Measurements from ENCODE around the gene FLNC. TPM values are rescaled to one million over a fixed set of nuclear protein-coding genes. Genes with fewer than 3 reads are reported as not detected.
A peak's percentile ranks its signal among the peaks of the same experiment; 100 is the strongest.

FLNC gene
- total and polyA plus RNA-seq, 9 of the 15 experiments (the other 6 are each of a cell fraction or from before 2014, with no cell fraction given), result 0.90 to 155 (median 28.8) TPM

- TF ChIP-seq ZBTB40 (IDR thresholded peaks at IDR 0.05) (no peak), ZBTB40 (CRISPR knock-in tag; IDR thresholded peaks at IDR 0.05) (no peak), NCOA4 (IDR thresholded peaks at IDR 0.05; ENCODE audit: partially characterized antibody) (peak; percentile 10), SMARCA4 (IDR thresholded peaks at IDR 0.05) (peak; percentile 12; the same call in 1 of the 2 replicates), MGA (IDR thresholded peaks at IDR 0.05) (0 out of 2 replicates have a peak, but pooled peaks have one; percentile 16), TRIM24 (IDR thresholded peaks at IDR 0.05) (0 out of 4 replicates have a peak, but pooled peaks of 1 of the 2 experiments have one; percentile 6), ASH1L (IDR thresholded peaks at IDR 0.05; ENCODE audit: borderline replicate concordance, low read depth, partially characterized antibody) (peak; percentile 9)
Observed at GRCh38 chr7:128888039-128888755, 58.0 kb downstream of the FLNC start (continued).
